ENCODE data around the gene COQ8A.

COQ8A gene

DNA sequence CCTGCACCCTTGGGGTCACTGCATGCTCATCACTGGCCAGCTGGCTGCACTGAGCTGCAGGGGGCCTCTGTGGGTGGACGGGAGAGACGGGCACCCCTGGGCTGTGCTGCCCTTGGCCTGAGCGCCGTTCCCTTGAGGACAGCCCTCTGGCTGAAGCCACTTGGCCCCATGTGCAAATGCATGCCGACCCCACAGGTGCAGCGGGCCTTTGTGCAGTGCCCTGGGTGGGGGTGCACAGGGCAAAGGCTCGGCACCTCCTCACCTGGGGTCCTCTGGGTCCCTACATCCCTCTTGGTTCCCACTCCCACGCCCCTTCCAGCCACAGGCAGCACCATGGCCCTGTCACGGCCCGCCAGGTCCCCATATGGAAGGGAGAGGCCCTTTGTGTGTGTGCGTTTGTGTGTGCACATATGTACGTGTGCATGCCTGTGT is 41.3 kb downstream of the COQ8A start:
- Histone ChIP-seq H3K27ac (ENCODE audit: low read depth, low read length) (no peak overlapping the region), H3K9ac (ENCODE audit: low read depth, low read length) (no peak overlapping the region), H3K27me3 (ENCODE audit: insufficient read depth, low read length) (no peaks in the 10 kb centered on the region), H3K36me3 (ENCODE audit: insufficient read depth, low read length) (peaks cover 16% of the 10 kb centered on the region; the same call in 1 of the 2 replicates), H3K4me1 (ENCODE audit: insufficient read depth, low read length) (no peaks in the 10 kb centered on the region), H3K9me3 (ENCODE audit: insufficient read depth, low read depth, low read length) (no peaks in the 10 kb centered on the region), H3K4me3 (ENCODE audit: low read length) (no peak overlapping the region)
- 94% methylated on average over 12 of the region's 12 CpGs for WGBS

DNA sequence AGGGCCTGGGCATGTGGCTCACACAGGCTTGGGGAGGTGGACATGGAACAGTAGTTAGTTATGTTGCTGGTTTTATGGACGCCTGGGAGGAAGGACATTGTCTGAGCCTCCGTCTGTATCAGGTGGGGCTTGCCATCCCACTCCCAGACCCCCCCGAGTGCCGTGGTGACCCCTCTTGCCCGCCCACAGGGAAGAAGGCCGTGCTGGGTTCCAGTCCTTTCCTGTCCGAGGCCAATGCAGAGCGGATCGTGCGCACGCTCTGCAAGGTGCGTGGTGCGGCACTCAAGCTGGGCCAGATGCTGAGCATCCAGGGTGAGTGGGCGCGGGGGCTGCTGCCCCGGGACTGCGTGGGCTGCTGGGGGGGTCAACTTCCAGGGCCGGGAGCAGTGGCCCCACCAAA is 41.7 kb downstream of the COQ8A start:
- no peaks in the 10 kb centered on the region for H3K4me1 ChIP-seq (ENCODE audit: insufficient read depth, low read length)
- no peak overlapping the region for H3K9ac ChIP-seq (ENCODE audit: low read depth, low read length)

DNA sequence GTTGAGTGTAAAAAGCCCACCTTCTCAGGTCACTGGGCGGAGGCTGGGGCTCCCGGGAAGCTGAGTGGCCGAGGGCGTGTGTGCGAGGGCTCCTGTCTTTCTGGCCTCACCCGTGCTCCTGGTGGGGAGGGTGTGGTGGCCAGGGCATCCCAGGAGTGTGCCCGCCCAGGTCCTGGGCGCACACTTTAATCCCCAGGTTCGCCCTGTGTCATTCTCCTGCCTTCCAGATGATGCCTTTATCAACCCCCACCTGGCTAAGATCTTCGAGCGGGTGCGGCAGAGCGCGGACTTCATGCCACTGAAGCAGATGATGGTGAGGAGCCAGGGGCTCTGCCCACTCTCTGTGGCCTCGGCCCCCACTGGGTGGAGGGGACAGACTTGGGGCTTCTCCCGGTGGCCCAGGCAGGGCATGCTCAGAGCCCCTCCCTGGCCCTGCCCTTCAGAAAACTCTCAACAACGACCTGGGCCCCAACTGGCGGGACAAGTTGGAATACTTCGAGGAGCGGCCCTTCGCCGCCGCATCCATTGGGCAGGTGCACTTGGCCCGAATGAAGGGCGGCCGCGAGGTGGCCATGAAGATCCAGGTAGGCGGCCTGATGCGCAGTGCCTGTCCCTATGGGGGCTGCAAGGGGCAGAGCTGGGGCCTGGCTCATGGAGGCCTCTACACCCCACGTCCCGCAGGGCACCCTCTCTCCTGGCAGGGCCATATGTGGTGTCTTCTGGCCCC is 42.5 kb downstream of the COQ8A start:
- Histone ChIP-seq H3K27me3 (ENCODE audit: insufficient read depth, low read length) (no peaks in the 10 kb centered on the region), H3K9ac (ENCODE audit: low read depth, low read length) (no peak overlapping the region), H3K4me1 (ENCODE audit: insufficient read depth, low read length) (no peaks in the 10 kb centered on the region), H3K4me3 (ENCODE audit: low read length) (no peak overlapping the region), H3K27ac (ENCODE audit: low read depth, low read length) (no peak overlapping the region), H3K36me3 (ENCODE audit: insufficient read depth, low read length) (peaks cover 28% of the 10 kb centered on the region), H3K9me3 (ENCODE audit: insufficient read depth, low read depth, low read length) (no peaks in the 10 kb centered on the region)
- WGBS: 95% methylated on average over 31 of the region's 31 CpGs

More for the DNA sequence above, 41.7 kb downstream of the COQ8A start:
- no peak overlapping the region for H3K27ac ChIP-seq (ENCODE audit: low read depth, low read length)
- WGBS: 94% methylated on average over 18 of the region's 18 CpGs
- no peaks in the 10 kb centered on the region for H3K27me3 ChIP-seq (ENCODE audit: insufficient read depth, low read length)
- H3K36me3 ChIP-seq (ENCODE audit: insufficient read depth, low read length): peaks cover 21% of the 10 kb centered on the region
- H3K4me3 ChIP-seq (ENCODE audit: low read length): no peak overlapping the region
- H3K9me3 ChIP-seq (ENCODE audit: insufficient read depth, low read depth, low read length): no peaks in the 10 kb centered on the region

DNA sequence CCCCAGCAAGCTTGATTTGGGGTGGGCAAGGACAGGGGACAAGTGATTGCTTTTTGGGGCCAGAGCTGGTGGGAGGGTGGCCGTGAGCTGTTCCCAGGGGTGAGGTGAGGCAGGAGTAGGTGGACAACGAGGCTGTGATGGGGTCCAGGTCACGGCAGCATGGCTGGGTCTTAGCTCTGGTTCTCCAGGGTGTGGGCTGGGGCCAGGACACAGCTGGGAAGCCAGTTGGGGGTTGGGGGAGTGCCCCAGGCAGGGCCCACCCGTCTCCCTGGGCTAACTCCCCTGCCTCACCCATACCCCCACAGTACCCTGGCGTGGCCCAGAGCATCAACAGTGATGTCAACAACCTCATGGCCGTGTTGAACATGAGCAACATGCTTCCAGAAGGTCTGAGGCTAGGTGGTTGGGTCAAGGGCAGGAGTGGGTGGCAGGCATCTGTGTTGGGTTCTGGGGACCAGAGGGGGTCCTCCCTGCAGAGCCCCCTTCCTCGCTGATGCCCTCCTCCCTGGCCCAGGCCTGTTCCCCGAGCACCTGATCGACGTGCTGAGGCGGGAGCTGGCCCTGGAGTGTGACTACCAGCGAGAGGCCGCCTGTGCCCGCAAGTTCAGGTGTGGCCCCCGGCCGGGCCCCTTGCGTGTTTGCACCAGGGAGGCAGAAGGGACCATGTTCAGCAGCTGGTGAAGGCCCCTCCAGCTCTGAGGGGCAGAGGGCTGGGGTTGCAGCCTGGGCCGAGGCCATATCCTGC is 43.3 kb downstream of the COQ8A start:
- H3K27me3 ChIP-seq (ENCODE audit: insufficient read depth, low read length): no peaks in the 10 kb centered on the region
- H3K4me1 ChIP-seq (ENCODE audit: insufficient read depth, low read length): peaks cover 7% of the 10 kb centered on the region; the same call in 1 of the 2 replicates
- 92% methylated on average over 18 of the region's 18 CpGs for WGBS
- no peak overlapping the region for H3K4me3 ChIP-seq (ENCODE audit: low read length)
- H3K27ac ChIP-seq (ENCODE audit: low read depth, low read length): no peak overlapping the region
- peaks cover 27% of the 10 kb centered on the region for H3K36me3 ChIP-seq (ENCODE audit: insufficient read depth, low read length)
- H3K9ac ChIP-seq (ENCODE audit: low read depth, low read length): no peak overlapping the region
- H3K9me3 ChIP-seq (ENCODE audit: insufficient read depth, low read depth, low read length): no peaks in the 10 kb centered on the region

DNA sequence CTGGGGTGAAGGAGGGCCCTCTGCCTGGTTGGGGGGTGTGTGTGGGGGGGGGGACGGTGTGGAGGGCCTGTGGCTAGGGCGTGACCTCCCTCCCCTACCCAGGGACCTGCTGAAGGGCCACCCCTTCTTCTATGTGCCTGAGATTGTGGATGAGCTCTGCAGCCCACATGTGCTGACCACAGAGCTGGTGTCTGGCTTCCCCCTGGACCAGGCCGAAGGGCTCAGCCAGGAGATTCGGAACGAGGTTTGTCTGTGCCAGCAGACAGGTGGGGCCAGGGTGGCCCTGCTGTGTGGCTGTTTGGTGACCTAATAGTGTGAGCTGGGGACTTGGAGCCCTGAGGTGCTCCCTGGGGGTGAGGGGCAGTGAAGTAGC is 43.9 kb downstream of the COQ8A start:
- peaks cover 27% of the 10 kb centered on the region for H3K36me3 ChIP-seq (ENCODE audit: insufficient read depth, low read length)
- H3K4me1 ChIP-seq (ENCODE audit: insufficient read depth, low read length): peaks cover 12% of the 10 kb centered on the region; the same call in 1 of the 2 replicates
- no peak overlapping the region for H3K9ac ChIP-seq (ENCODE audit: low read depth, low read length)
- no peaks in the 10 kb centered on the region for H3K27me3 ChIP-seq (ENCODE audit: insufficient read depth, low read length)
- H3K9me3 ChIP-seq (ENCODE audit: insufficient read depth, low read depth, low read length): no peaks in the 10 kb centered on the region
- H3K4me3 ChIP-seq (ENCODE audit: low read length): no peak overlapping the region
- WGBS: 94% methylated on average over 4 of the region's 5 CpGs
- H3K27ac ChIP-seq (ENCODE audit: low read depth, low read length): no peak overlapping the region

DNA sequence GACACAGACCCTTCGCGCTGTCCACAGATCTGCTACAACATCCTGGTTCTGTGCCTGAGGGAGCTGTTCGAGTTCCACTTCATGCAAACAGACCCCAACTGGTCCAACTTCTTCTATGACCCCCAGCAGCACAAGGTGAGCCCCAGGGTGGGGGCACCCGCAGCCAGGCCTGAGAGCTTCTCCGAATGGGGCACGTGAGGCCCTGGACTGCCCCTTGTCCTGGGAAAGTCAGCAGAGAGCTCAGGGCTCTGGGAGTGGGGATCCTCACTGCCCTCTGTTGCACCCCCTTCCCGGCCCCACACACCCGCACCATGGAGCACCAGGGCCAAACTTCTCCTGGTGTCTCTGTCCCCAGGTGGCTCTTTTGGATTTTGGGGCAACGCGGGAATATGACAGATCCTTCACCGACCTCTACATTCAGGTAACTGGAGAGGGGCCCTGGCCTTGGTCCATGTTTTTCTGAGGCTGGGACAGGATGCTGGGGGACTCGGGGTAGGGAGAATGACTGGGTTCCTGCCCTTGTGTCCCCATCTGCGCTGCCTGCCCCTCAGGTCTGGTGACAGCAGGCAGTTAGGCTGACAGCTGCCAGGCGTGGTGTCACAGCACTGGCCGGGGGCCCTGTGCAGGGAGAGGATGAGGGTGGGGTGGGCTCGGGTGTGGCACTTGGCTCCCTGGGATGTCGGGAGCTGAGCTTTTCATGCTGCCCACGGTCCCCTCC is 44.6 kb downstream of the COQ8A start:
- Histone ChIP-seq H3K27ac (ENCODE audit: low read depth, low read length) (no peak overlapping the region), H3K36me3 (ENCODE audit: insufficient read depth, low read length) (peaks cover 27% of the 10 kb centered on the region), H3K9ac (ENCODE audit: low read depth, low read length) (no peak overlapping the region), H3K4me1 (ENCODE audit: insufficient read depth, low read length) (peaks cover 15% of the 10 kb centered on the region; the same call in 1 of the 2 replicates), H3K27me3 (ENCODE audit: insufficient read depth, low read length) (no peaks in the 10 kb centered on the region), H3K4me3 (ENCODE audit: low read length) (no peak overlapping the region), H3K9me3 (ENCODE audit: insufficient read depth, low read depth, low read length) (no peaks in the 10 kb centered on the region)
- 93% methylated on average over 18 of the region's 18 CpGs for WGBS

DNA sequence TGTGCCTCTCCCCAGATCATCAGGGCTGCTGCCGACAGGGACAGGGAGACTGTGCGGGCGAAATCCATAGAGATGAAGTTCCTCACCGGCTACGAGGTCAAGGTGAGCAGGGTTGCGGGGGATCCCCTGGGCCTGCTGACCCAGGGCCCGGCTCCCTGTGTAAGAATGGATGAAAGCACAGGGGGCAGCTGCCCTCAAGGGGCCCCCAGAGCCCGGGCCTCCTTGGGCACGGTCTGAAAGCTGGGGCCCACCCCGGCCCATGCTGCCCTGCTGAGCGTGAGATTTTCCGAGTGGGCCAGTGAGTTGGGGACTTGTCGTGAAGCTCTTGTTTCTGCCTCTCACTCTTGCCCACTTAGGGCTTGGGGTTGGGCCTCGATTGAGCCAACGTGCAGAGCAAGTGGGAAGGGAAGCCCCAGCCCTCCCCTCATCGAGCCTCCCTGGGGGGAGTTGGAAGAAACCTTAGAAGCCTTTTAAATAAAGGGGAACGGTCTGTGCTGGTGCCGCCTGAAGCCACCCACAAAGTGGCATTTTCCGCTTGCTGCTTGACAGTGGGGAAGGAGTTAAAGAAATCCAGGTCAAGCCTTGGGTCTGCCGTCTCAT is 45.2 kb downstream of the COQ8A start:
- Histone ChIP-seq H3K9me3 (ENCODE audit: insufficient read depth, low read depth, low read length) (no peaks in the 10 kb centered on the region), H3K9ac (ENCODE audit: low read depth, low read length) (no peak overlapping the region), H3K27me3 (ENCODE audit: insufficient read depth, low read length) (no peaks in the 10 kb centered on the region), H3K4me1 (ENCODE audit: insufficient read depth, low read length) (peaks cover 15% of the 10 kb centered on the region; the same call in 1 of the 2 replicates), H3K36me3 (ENCODE audit: insufficient read depth, low read length) (peaks cover 27% of the 10 kb centered on the region), H3K27ac (ENCODE audit: low read depth, low read length) (no peak overlapping the region), H3K4me3 (ENCODE audit: low read length) (no peak overlapping the region)
- WGBS: 93% methylated on average over 20 of the region's 20 CpGs

DNA sequence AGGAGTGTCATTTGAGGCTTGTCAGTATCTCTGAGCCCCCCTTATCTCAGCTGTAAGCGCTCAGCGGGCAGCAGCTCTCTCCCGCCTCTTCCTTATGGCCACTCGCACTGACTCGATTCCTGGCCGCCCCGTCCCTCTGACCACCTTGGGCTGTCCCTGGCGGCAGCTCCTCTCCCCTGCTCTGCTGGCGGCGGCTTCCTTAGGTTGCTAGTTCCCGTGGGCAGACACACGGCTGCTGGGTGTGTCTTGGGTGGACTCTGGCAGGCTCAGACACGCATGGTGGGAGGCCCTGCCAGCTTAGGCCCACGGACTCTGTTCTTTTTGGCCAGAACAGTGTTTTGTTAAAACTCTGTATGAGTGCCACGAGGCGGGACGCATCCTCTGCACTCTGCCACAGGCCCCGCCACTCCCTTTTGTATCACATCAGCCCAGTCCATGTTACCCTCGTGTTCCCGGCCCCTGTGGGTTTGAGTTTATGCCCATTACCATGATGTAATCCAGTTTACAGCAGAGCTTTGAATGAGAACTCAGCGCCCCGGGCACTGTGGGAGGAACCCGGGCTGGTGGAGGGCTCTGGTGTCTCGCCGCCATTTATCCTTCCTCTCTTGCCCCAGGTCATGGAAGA is 45.9 kb downstream of the COQ8A start:
- H3K9me3 ChIP-seq (ENCODE audit: insufficient read depth, low read depth, low read length): no peaks in the 10 kb centered on the region
- WGBS: 91% methylated on average over 25 of the region's 25 CpGs

DNA sequence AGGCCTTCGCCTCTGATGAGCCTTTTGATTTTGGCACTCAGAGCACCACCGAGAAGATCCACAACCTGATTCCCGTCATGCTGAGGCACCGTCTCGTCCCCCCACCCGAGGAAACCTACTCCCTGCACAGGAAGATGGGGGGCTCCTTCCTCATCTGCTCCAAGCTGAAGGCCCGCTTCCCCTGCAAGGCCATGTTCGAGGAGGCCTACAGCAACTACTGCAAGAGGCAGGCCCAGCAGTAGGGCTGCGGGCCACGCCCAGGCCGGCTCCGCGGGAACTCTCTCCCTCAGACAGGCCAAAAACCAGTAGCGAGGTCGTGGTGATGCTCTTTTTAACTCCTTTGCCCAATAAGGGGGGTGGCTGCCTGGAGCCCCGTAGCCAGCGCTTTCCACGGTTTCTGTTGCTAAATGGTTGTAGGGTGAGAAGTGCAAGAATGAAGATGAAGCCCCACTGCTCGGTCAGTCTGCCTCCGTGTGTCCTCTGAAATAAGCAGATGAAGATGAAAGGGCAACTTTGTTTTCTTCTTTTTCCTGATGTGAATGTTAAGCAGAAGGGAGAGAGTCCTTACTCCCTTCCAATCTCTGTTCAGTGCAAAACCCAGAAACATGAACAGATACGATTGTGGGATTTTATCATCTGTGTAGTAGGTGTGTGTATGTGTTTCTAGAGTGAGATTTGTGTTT is 46.5 kb downstream of the COQ8A start:
- no peak overlapping the region for H3K4me3 ChIP-seq (ENCODE audit: low read length)
- no peak overlapping the region for H3K9ac ChIP-seq (ENCODE audit: low read depth, low read length)
- no peak overlapping the region for H3K27ac ChIP-seq (ENCODE audit: low read depth, low read length)
- peaks cover 15% of the 10 kb centered on the region; the same call in 1 of the 2 replicates for H3K4me1 ChIP-seq (ENCODE audit: insufficient read depth, low read length)
- H3K36me3 ChIP-seq (ENCODE audit: insufficient read depth, low read length): peaks cover 27% of the 10 kb centered on the region
- H3K9me3 ChIP-seq (ENCODE audit: insufficient read depth, low read depth, low read length): no peaks in the 10 kb centered on the region
- WGBS: 95% methylated on average over 21 of the region's 21 CpGs
- H3K27me3 ChIP-seq (ENCODE audit: insufficient read depth, low read length): no peaks in the 10 kb centered on the region

More for the DNA sequence above, 45.9 kb downstream of the COQ8A start:
- peaks cover 15% of the 10 kb centered on the region; the same call in 1 of the 2 replicates for H3K4me1 ChIP-seq (ENCODE audit: insufficient read depth, low read length)
- no peak overlapping the region for H3K9ac ChIP-seq (ENCODE audit: low read depth, low read length)
- H3K4me3 ChIP-seq (ENCODE audit: low read length): no peak overlapping the region
- no peaks in the 10 kb centered on the region for H3K27me3 ChIP-seq (ENCODE audit: insufficient read depth, low read length)
- H3K27ac ChIP-seq (ENCODE audit: low read depth, low read length): no peak overlapping the region
- peaks cover 27% of the 10 kb centered on the region for H3K36me3 ChIP-seq (ENCODE audit: insufficient read depth, low read length)

DNA sequence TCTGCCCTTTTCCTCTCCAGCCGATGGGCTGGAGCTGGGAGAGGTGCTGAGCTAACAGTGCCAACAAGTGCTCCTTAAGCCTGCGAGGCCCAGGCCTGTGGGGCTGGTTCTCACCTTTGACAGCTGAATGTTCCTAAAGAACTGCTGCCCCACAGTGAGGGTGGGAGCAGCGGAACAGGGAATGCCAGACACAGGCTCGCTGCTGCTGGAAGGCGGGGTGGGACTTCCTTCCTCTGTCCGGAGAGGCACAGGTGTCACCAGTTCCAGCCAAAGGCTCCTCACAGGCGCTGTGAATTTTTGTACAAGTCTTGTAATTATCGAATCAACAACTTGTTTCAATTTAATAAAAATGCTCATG is 47.1 kb downstream of the COQ8A start:
- Histone ChIP-seq H3K27me3 (ENCODE audit: insufficient read depth, low read length) (no peaks in the 10 kb centered on the region), H3K9ac (ENCODE audit: low read depth, low read length) (no peak overlapping the region)
- 95% methylated on average over 8 of the region's 8 CpGs for WGBS

More for the DNA sequence above, 47.1 kb downstream of the COQ8A start:
- H3K4me3 ChIP-seq (ENCODE audit: low read length): no peak overlapping the region
- peaks cover 27% of the 10 kb centered on the region for H3K36me3 ChIP-seq (ENCODE audit: insufficient read depth, low read length)
- no peaks in the 10 kb centered on the region for H3K9me3 ChIP-seq (ENCODE audit: insufficient read depth, low read depth, low read length)
- no peak overlapping the region for H3K27ac ChIP-seq (ENCODE audit: low read depth, low read length)
- peaks cover 15% of the 10 kb centered on the region; the same call in 1 of the 2 replicates for H3K4me1 ChIP-seq (ENCODE audit: insufficient read depth, low read length)
